Sigmoid colon (tissue), 4 donors: Measurements from ENCODE around the gene ING1.

ENCODE experiments used
- EP300 ChIP-seq, 4 donors: sonication (generic); formaldehyde crosslinking; IDR thresholded peaks; one replicate each; pipeline ENCODE4 v1.6.1; 2017; ENCODE audit warnings: antibody characterized with exemption in 4 of 4
- TF ChIP-seq, protein P1 (sequence below), 4 experiments: fragments of 450-650 bp in 3 of 4; fragments of 200-600 bp in 1 of 4; IDR thresholded peaks; one replicate each; pipeline ENCODE4 v1.5.1; 2016 to 2019; ENCODE audit warnings: antibody characterized with exemption in 4 of 4, mild to moderate bottlenecking in 3 of 4, moderate library complexity in 2 of 4

DNA sequence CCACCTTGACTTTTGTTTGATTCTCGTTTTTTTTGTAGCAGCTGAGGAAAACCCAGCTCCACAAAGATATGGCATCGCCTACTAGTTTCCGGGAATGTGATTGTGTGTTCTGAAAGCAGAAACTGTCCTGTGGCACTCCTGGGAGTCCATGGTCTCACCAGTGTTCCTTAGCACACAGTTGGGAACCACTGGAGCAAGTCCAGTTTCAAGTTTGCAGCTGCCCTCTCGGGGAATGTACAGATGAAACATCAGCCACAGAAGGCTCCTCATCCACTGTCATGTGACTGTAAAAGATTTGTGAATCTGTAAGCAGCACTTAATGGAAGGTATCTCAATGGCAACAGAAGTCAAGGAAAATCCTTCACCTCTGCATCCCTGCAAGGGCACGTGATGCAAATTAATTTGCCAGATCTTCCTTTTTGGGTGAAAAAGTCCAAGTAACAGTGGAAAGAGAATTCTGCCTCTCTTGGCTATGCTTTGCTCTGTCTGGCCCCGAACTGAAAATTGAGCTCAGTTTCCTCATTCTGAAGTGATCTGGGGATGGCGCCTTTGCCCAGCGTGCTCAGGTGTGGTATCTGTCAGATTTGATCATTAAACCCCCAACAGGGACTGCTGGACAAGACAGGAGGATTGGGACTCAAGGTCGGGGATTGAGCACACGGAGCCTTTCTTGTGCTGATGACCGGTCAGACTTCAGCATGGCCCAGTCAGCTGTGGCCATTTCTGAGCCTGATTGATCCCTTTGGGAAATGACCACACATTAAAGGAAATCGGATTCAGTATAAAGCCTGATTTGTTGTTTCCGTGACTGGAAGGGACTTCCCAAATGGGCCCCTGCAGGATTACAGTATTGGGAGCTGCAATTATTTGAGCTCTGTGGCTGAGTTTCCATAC is 58.8 kb downstream of the ING1 start:
- TF ChIP-seq, protein P1, sequence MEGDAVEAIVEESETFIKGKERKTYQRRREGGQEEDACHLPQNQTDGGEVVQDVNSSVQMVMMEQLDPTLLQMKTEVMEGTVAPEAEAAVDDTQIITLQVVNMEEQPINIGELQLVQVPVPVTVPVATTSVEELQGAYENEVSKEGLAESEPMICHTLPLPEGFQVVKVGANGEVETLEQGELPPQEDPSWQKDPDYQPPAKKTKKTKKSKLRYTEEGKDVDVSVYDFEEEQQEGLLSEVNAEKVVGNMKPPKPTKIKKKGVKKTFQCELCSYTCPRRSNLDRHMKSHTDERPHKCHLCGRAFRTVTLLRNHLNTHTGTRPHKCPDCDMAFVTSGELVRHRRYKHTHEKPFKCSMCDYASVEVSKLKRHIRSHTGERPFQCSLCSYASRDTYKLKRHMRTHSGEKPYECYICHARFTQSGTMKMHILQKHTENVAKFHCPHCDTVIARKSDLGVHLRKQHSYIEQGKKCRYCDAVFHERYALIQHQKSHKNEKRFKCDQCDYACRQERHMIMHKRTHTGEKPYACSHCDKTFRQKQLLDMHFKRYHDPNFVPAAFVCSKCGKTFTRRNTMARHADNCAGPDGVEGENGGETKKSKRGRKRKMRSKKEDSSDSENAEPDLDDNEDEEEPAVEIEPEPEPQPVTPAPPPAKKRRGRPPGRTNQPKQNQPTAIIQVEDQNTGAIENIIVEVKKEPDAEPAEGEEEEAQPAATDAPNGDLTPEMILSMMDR (IDR thresholded peaks at IDR 0.05), result no peak
- TF ChIP-seq EP300 (IDR thresholded peaks at IDR 0.05), result no peak
